Cortex of kidney (tissue), 1 donor: Measurements from ENCODE around the gene PDZD4.

ENCODE experiments used
- DNase-seq: peaks from one replicate; lab custom pipeline; 2025; lab: John Stamatoyannopoulos, UW

The PDZD4 gene

GRCh38 chrX:153782871-153783270 lies 47.5 kb downstream of the PDZD4 start:
- DNase-seq = no peak

- DNase-seq = no peak
These were observed 48.0 kb downstream of the PDZD4 start for GRCh38 chrX:153782313-153782712.

- DNase-seq = no peak
These were observed 48.8 kb downstream of the PDZD4 start for GRCh38 chrX:153781428-153782047.

- DNase-seq = no peak
These were observed 49.5 kb downstream of the PDZD4 start, which contains the start of gene SRPK3 for GRCh38 chrX:153780678-153781427. Gene SRPK3, plus strand, starts transcription at chrX:153781041. Its CDS starts 46 bp downstream, at chrX:153781087.

GRCh38 chrX:153779891-153780677 lies 50.3 kb downstream of the PDZD4 start:
- DNase-seq = no peak

- no peak for DNase-seq
These were observed 51.7 kb downstream of the PDZD4 start for GRCh38 chrX:153778684-153779101.

GRCh38 chrX:153778181-153778580 lies 52.2 kb downstream of the PDZD4 start:
- no peak for DNase-seq

- DNase-seq = no peak
These were observed 52.9 kb downstream of the PDZD4 start for GRCh38 chrX:153777261-153778090.

- no peak for DNase-seq
These were observed 53.7 kb downstream of the PDZD4 start for GRCh38 chrX:153776611-153777045.

GRCh38 chrX:153776120-153776599 lies 54.2 kb downstream of the PDZD4 start:
- no peak for DNase-seq

GRCh38 chrX:153775293-153776119 lies 54.8 kb downstream of the PDZD4 start:
- no peak for DNase-seq

- no peak for DNase-seq
These were observed 55.6 kb downstream of the PDZD4 start for GRCh38 chrX:153774576-153775292.

GRCh38 chrX:153773741-153774575 lies 56.4 kb downstream of the PDZD4 start:
- DNase-seq = no peak

GRCh38 chrX:153773218-153773611 lies 57.1 kb downstream of the PDZD4 start:
- no peak for DNase-seq

- DNase-seq = no peak
These were observed 57.8 kb downstream of the PDZD4 start for GRCh38 chrX:153772316-153773217.

GRCh38 chrX:153771415-153772315 lies 58.7 kb downstream of the PDZD4 start:
- DNase-seq = no peak
